Endothelial cell (in vitro differentiated cells): ENCODE data around the gene DSCAML1. TPM values are rescaled to one million over a fixed set of nuclear protein-coding genes. Genes with fewer than 3 reads are reported as not detected.

Experiments used
- DNase-seq: peaks from one replicate; pipeline ENCODE4 v3.0.0; 2021; ENCODE audit warnings: low spot score
- H3K27ac Mint-ChIP-seq: one replicate; pipeline ENCODE4 v1.8.0; 2021; ENCODE audit warnings: mixed read lengths, inconsistent platforms; ENCODE audit not compliant: unreplicated experiment
- H3K27me3 Mint-ChIP-seq: one replicate; pipeline ENCODE4 v1.8.0; 2021; ENCODE audit warnings: mild to moderate bottlenecking, moderate library complexity, mixed read lengths, inconsistent platforms; ENCODE audit not compliant: unreplicated experiment
- H3K36me3 Mint-ChIP-seq: one replicate; pipeline ENCODE4 v1.8.0; 2021; ENCODE audit warnings: mild to moderate bottlenecking, low read depth, mixed read lengths, inconsistent platforms; ENCODE audit not compliant: unreplicated experiment
- H3K4me1 Mint-ChIP-seq: one replicate; pipeline ENCODE4 v1.8.0; 2021; ENCODE audit warnings: mild to moderate bottlenecking, mixed read lengths, inconsistent platforms; ENCODE audit not compliant: unreplicated experiment
- H3K4me3 Mint-ChIP-seq: one replicate; pipeline ENCODE4 v1.8.0; 2021; ENCODE audit warnings: mild to moderate bottlenecking, mixed read lengths, inconsistent platforms; ENCODE audit not compliant: unreplicated experiment
- H3K9me3 Mint-ChIP-seq: one replicate; pipeline ENCODE4 v1.8.0; 2021; ENCODE audit warnings: mixed read lengths, inconsistent platforms; ENCODE audit not compliant: unreplicated experiment
- total RNA-seq: library from RNA; stranded (reverse); fragmentation: NEBNext Ultra II Directional; extraction: Animal tissue kit (Norgen Biotek cat#: 25700); gene quantifications from one replicate; pipeline ENCODE4 v1.2.1, GENCODE V29; 2021; ENCODE audit not compliant: unreplicated experiment
- TF ChIP-seq, protein P1 (sequence below): fragments of 200-600 bp; sonication (generic); IDR thresholded peaks from one replicate; pipeline ENCODE4 v1.5.0; 2021; ENCODE audit warnings: antibody characterized with exemption; ENCODE audit not compliant: unreplicated experiment

The DSCAML1 gene
- total RNA-seq, 1 donor from 2014 or later = 3.8 TPM

DNA sequence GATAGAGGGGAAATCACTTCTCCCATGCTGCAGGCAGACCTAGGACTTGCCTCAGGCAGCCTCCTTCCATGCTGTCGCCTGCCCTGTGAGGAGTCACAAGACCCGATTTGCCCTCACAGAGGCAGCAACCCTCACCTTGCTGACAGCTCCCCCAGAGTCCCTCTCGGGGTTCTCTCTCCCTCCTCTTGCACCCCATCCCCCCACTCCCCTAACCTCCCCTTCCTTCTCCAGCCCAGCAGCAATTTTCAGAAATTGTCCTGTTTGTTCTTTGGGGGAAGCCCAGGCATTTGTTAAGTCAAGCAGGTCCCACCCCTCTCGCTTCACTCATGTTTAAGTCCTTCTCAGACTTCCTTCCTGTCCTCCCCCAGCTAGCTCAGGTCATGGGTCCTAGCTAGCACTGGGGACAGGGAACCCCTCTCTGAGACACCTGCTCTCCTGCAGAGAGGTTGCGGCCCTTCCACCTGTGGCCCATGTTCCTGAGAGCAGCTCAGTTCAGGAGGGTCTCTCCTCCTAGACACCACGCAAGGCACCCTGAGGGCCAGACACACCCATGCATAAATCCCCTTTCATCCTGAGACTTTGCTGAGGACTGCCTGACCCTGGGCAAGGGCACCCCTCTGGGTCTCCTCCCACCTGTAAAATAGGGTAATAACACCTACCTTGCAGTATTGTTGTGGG lies 33.8 kb upstream of the DSCAML1 start:
- DNase-seq = no peak
- H3K27me3 Mint-ChIP-seq = peaks cover 8% of the 10 kb centered on the region
- TF ChIP-seq, protein P1, sequence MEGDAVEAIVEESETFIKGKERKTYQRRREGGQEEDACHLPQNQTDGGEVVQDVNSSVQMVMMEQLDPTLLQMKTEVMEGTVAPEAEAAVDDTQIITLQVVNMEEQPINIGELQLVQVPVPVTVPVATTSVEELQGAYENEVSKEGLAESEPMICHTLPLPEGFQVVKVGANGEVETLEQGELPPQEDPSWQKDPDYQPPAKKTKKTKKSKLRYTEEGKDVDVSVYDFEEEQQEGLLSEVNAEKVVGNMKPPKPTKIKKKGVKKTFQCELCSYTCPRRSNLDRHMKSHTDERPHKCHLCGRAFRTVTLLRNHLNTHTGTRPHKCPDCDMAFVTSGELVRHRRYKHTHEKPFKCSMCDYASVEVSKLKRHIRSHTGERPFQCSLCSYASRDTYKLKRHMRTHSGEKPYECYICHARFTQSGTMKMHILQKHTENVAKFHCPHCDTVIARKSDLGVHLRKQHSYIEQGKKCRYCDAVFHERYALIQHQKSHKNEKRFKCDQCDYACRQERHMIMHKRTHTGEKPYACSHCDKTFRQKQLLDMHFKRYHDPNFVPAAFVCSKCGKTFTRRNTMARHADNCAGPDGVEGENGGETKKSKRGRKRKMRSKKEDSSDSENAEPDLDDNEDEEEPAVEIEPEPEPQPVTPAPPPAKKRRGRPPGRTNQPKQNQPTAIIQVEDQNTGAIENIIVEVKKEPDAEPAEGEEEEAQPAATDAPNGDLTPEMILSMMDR = no peak
- no peaks in the 10 kb centered on the region for H3K9me3 Mint-ChIP-seq
- H3K27ac Mint-ChIP-seq = no peak overlapping the region
- peaks cover 9% of the 10 kb centered on the region for H3K4me1 Mint-ChIP-seq
- no peak overlapping the region for H3K4me3 Mint-ChIP-seq
- no peaks in the 10 kb centered on the region for H3K36me3 Mint-ChIP-seq

DNA sequence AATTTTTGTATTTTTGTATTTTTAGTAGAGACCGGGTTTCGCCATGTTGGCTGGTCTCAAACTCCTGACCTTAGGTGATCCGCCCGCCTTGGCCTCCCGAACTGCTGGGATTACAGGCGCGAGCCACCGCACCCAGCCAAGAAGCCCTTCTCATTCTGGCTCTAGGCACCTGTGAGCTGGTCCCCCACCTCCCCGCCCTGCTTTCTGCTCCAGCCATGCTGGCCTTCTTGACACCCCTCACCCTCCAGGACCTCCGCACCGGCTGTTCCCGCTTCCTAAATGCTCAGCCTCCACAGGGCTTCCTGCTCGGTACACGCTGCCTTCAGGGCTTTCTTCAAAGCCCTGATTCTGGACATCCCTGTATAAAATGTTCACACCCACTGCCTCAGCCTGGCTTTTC lies 33.1 kb upstream of the DSCAML1 start:
- no peak for DNase-seq
- Mint-ChIP-seq H3K9me3 (no peaks in the 10 kb centered on the region), H3K36me3 (no peaks in the 10 kb centered on the region), H3K27me3 (peaks cover 11% of the 10 kb centered on the region), H3K4me1 (peaks cover 9% of the 10 kb centered on the region), H3K4me3 (no peak overlapping the region), H3K27ac (no peak overlapping the region)
- TF ChIP-seq, protein P1 = no peak

DNA sequence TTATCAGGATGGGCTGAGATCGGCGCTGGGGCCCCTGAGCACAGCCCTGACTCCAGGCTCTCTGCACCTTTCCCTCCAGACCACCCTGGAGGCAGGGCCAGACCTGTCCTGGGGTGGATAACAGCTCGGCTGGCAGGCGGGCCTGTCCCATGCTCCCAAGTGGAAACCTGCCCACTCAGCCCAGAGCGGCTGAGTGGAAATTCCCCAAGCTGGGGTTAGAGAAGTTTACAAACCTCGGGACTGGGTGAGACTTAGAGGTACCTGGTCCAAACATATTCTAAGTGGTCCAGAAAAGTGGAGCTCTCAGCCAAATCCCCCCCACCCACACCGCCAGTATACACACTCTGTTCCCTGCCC lies 32.3 kb upstream of the DSCAML1 start:
- no peaks in the 10 kb centered on the region for H3K36me3 Mint-ChIP-seq
- TF ChIP-seq, protein P1 = no peak
- no peaks in the 10 kb centered on the region for H3K9me3 Mint-ChIP-seq
- no peak overlapping the region for H3K4me3 Mint-ChIP-seq
- DNase-seq = no peak
- H3K27ac Mint-ChIP-seq = no peak overlapping the region
- H3K4me1 Mint-ChIP-seq = peaks cover 13% of the 10 kb centered on the region
- H3K27me3 Mint-ChIP-seq = peaks cover 11% of the 10 kb centered on the region

DNA sequence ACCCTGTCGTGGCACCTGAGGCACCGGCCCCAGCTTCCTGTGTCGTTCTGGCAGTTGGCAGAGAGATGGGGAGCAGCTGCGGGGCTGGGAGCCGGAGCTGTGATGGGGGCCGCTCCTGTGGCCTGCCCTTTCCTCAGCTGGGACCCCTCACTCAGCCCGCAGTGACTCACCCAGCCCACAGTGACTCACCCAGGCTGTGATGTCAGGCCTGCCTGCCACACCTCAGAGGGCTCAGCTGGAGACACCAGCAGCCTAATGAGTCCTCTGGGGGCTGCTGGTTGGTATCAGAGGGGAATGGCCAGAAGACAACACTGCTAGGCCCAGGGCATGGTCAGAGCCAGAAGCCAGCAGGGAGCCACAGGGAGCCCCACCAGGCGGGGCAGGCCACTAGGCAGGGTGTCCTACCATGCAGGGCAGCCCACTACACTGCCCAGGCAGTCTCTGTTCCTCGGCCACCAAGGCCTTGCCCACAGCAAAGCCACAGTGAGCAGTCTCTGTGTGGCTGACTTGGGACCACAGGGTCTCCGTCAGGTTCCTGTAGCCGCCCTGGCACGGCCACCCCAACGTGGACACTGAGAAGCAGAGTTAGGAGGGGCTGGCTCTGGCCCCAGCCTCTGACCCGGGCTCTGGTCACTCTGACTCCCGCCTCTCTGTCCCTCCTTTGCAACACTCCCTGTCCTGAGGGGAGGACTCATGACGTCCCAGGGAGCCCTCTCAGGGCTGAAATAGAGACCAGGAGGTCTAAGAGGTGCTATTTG lies 31.8 kb upstream of the DSCAML1 start:
- no peak overlapping the region for H3K4me3 Mint-ChIP-seq
- H3K9me3 Mint-ChIP-seq = no peaks in the 10 kb centered on the region
- TF ChIP-seq, protein P1 = no peak
- H3K4me1 Mint-ChIP-seq = peaks cover 18% of the 10 kb centered on the region
- H3K36me3 Mint-ChIP-seq = no peaks in the 10 kb centered on the region
- DNase-seq = no peak
- H3K27ac Mint-ChIP-seq = no peak overlapping the region
- peaks cover 11% of the 10 kb centered on the region for H3K27me3 Mint-ChIP-seq
